Natural killer cell treated with Interleukin-12 subunit alpha and Interleukin-12 subunit beta and Interleukin-15 and Interleukin-18, amount 100 ng/mL, for 72 hours (primary cell): ENCODE results near the gene ZSCAN5C. TPM values are rescaled to one million over a fixed set of nuclear protein-coding genes. Genes with fewer than 3 reads are reported as not detected.
A peak's percentile ranks its signal among the peaks of the same experiment; 100 is the strongest.

Source experiments
- ATAC-seq, 2 donors: fragments of 150-1000 bp; cut with Tn5 transposase in 1 of 2; sonication (Bioruptor Pico), chemical (Tn5 transposase) in 1 of 2; 2 replicates each; pipeline ENCODE4 v1.10.0; 2021
- DNase-seq: peaks from one replicate; pipeline ENCODE4 v3.0.0; 2022; ENCODE audit warnings: low spot score
- H3K27ac Mint-ChIP-seq, 2 donors: 1 replicate in 1 of 2; 2 replicates in 1 of 2; pipeline ENCODE4 v1.8.0; 2022; ENCODE audit warnings: mixed read lengths in 2 of 2, mild to moderate bottlenecking in 1 of 2, moderate library complexity in 1 of 2
- H3K27me3 Mint-ChIP-seq, 2 donors: 1 replicate in 1 of 2; 2 replicates in 1 of 2; pipeline ENCODE4 v1.8.0; 2022; ENCODE audit warnings: mixed read lengths in 2 of 2
- H3K36me3 Mint-ChIP-seq: one replicate; pipeline ENCODE4 v1.8.0; 2022; ENCODE audit warnings: mixed read lengths
- H3K4me1 Mint-ChIP-seq, 2 donors: 1 replicate in 1 of 2; 2 replicates in 1 of 2; pipeline ENCODE4 v1.8.0; 2022; ENCODE audit warnings: low read depth in 2 of 2, mixed read lengths in 2 of 2, mild to moderate bottlenecking in 1 of 2
- H3K4me3 Mint-ChIP-seq: one replicate; pipeline ENCODE4 v1.8.0; 2022; ENCODE audit warnings: mixed read lengths
- H3K9me3 Mint-ChIP-seq: 2 replicates; pipeline ENCODE4 v1.8.0; 2022; ENCODE audit warnings: mixed read lengths
- total RNA-seq, 2 donors: library from RNA; stranded (reverse); gene quantifications; one replicate each; pipeline ENCODE4 v1.2.3, GENCODE V29; 2022

ZSCAN5C gene
- total RNA-seq = not detected

GRCh38 chr19:56201973-56202372 is at the start of gene ZSCAN5C:
ZSCAN5C (plus strand) TSS chr19:56202273; CDS start chr19:56205914, 3,641 bp downstream.
- Mint-ChIP-seq H3K4me3 (no peak within 1 kb of the TSS), H3K27me3 (peaks cover 7 to 17% of the 10 kb centered on the region in 2 donors), H3K36me3 (no peaks in the 10 kb centered on the region), H3K4me1 (no peaks in the 10 kb centered on the region), H3K27ac (no peak within 1 kb of the TSS), H3K9me3 (no peaks in the 10 kb centered on the region)
- DNase-seq = no peak
- no peak for ATAC-seq

- Mint-ChIP-seq H3K36me3 (no peaks in the 10 kb centered on the region), H3K27ac (no peak overlapping the region)
- ATAC-seq = no peak
These were observed 49.4 kb upstream of the ZSCAN5C start for GRCh38 chr19:56152644-56153043.

DNA sequence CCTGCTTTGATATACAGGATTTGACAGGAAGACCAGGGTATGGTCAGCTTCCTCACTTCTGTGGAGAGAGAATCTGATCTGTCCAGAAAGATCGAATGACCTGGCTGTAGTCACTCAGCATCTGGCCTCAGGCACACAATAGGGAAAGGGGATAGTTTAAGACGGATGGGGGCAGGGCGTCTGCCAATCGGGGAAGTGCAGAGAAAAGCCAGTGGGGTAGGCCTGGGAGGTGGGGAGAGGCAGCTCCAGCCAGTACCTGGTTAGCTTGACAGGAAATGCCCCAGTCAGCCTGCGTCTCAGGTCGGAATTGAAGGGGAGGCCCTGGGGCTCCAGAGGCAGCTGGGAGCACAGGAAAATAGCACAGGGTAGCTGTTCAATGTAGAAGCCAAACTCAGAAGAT is 48.6 kb upstream of the ZSCAN5C start:
- Mint-ChIP-seq H3K27me3 (no peaks in the 10 kb centered on the region), H3K36me3 (no peaks in the 10 kb centered on the region), H3K27ac (no peak overlapping the region), H3K4me3 (no peak overlapping the region), H3K9me3 (no peaks in the 10 kb centered on the region), H3K4me1 (peaks cover 7 to 14% of the 10 kb centered on the region in 2 donors)
- ATAC-seq = no peak
- no peak for DNase-seq

More at GRCh38 chr19:56152644-56153043, 49.4 kb upstream of the ZSCAN5C start:
- H3K4me1 Mint-ChIP-seq = peaks cover 7 to 14% of the 10 kb centered on the region in 2 donors
- H3K9me3 Mint-ChIP-seq = no peaks in the 10 kb centered on the region
- H3K27me3 Mint-ChIP-seq = no peaks in the 10 kb centered on the region
- H3K4me3 Mint-ChIP-seq = no peak overlapping the region
- no peak for DNase-seq

DNA sequence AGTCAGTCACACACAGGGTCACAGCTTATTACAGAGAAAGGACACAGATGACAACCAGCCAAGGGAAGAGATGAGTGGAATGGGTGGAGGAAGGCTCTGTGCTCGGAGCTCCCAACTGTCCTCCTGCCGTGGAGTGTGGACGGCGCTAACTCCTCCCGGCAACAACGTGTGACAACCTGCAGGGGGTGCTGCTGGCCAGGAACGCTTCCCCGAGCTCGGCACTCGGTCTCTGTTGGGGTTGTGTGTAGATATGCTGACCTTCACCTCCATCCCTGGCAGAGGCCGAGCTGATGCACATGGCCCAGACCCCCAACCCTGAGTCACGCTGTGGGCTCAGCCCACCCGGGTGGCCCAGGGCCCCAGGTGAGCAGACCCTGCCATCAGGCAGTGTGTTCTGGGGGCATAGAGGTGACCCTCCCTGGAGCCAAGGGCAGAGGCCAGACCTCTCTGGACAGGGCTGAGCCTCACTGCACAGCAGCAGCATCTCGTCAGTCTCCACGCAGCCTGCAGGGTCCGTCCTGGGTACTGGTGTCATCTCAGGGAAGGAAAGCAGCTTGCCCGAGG is 46.9 kb upstream of the ZSCAN5C start:
- Mint-ChIP-seq H3K27me3 (no peaks in the 10 kb centered on the region), H3K4me3 (no peak overlapping the region), H3K27ac (no peak overlapping the region), H3K36me3 (peaks cover 9% of the 10 kb centered on the region), H3K4me1 (peaks cover 6 to 12% of the 10 kb centered on the region in 2 donors), H3K9me3 (no peaks in the 10 kb centered on the region)
- peak; percentile 4 to 22 for ATAC-seq
- no peak for DNase-seq

GRCh38 chr19:56156768-56157167 is 45.3 kb upstream of the ZSCAN5C start:
- H3K9me3 Mint-ChIP-seq = no peaks in the 10 kb centered on the region
- H3K4me1 Mint-ChIP-seq = peaks cover 4 to 9% of the 10 kb centered on the region in 2 donors
- peaks cover 9% of the 10 kb centered on the region for H3K36me3 Mint-ChIP-seq
- H3K27me3 Mint-ChIP-seq = no peaks in the 10 kb centered on the region
- H3K27ac Mint-ChIP-seq = no peak overlapping the region
- DNase-seq = no peak
- no peak overlapping the region for H3K4me3 Mint-ChIP-seq
- ATAC-seq = no peak

- Mint-ChIP-seq H3K36me3 (peaks cover 9% of the 10 kb centered on the region), H3K4me1 (peaks cover 7% of the 10 kb centered on the region in 2 donors), H3K9me3 (no peaks in the 10 kb centered on the region), H3K27me3 (no peaks in the 10 kb centered on the region), H3K4me3 (no peak overlapping the region), H3K27ac (no peak overlapping the region)
- ATAC-seq = no peak
- no peak for DNase-seq
These were observed 43.8 kb upstream of the ZSCAN5C start for GRCh38 chr19:56158170-56158757.

DNA sequence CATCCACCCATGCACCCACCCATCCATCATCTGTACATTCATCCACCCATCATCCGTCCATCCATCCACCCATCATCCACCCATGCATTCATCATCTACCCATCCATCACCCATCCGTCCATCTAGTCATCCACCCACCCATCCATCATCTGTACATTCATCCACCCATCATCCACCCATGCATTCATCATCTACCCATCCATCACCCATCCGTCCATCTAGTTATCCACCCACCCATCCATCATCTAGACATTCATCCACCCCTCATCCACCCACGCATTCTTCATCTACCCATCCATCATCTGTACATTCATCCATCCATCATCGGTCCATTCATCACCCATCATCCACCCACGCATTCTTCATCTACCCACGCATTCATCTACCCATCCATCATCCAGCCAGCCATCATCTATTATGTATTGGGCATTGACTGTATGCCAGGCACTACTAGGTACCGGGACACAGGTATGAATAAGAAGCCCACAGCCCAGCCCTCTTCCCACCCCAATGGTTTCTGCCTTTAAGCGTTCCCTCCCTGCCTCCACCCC is 43.0 kb upstream of the ZSCAN5C start:
- Mint-ChIP-seq H3K4me1 (peaks cover 0 to 4% of the 10 kb centered on the region in 2 donors), H3K27ac (no peak overlapping the region), H3K36me3 (peaks cover 9% of the 10 kb centered on the region), H3K4me3 (no peak overlapping the region), H3K27me3 (no peaks in the 10 kb centered on the region), H3K9me3 (no peaks in the 10 kb centered on the region)
- ATAC-seq (no peak), DNase-seq (no peak)

DNA sequence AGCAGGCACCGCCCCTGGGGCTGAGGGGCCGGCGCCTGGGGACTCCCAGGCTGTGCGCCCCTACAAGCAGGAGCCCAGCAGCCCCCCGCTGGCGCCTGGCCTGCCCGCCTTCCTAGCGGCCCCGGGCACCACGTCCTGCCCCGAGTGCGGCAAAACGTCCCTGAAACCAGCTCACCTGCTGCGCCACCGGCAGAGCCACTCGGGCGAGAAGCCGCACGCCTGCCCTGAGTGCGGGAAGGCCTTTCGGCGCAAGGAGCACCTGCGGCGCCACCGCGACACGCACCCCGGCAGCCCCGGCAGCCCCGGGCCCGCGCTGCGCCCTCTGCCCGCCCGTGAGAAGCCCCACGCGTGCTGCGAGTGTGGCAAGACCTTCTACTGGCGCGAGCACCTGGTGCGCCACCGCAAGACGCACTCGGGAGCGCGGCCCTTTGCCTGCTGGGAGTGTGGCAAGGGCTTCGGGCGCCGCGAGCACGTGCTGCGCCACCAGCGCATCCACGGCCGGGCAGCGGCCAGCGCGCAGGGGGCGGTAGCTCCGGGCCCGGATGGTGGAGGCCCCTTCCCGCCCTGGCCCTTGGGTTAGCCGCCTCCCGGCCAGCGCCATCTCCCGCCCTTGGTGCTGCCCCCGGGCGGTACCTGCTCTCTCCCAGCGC is 42.3 kb upstream of the ZSCAN5C start:
- Mint-ChIP-seq H3K4me1 (peaks cover 0 to 4% of the 10 kb centered on the region in 2 donors), H3K27ac (no peak overlapping the region), H3K36me3 (peaks cover 9% of the 10 kb centered on the region), H3K9me3 (no peaks in the 10 kb centered on the region), H3K27me3 (peaks cover 0 to 2% of the 10 kb centered on the region in 2 donors), H3K4me3 (no peak overlapping the region)
- ATAC-seq = peak in 1 of 2 donors; percentile 11
- no peak for DNase-seq

GRCh38 chr19:56161534-56161933 is 40.5 kb upstream of the ZSCAN5C start:
- H3K27ac Mint-ChIP-seq = no peak overlapping the region
- ATAC-seq = no peak
- peaks cover 9% of the 10 kb centered on the region for H3K36me3 Mint-ChIP-seq
- H3K4me3 Mint-ChIP-seq = no peak overlapping the region
- peaks cover 0 to 4% of the 10 kb centered on the region in 2 donors for H3K4me1 Mint-ChIP-seq
- DNase-seq = no peak
- peaks cover 3 to 7% of the 10 kb centered on the region in 2 donors for H3K27me3 Mint-ChIP-seq
- no peaks in the 10 kb centered on the region for H3K9me3 Mint-ChIP-seq

- Mint-ChIP-seq H3K27ac (no peak overlapping the region), H3K4me1 (peaks cover 0 to 4% of the 10 kb centered on the region in 2 donors), H3K36me3 (peaks cover 9% of the 10 kb centered on the region), H3K27me3 (peaks cover 3 to 7% of the 10 kb centered on the region in 2 donors), H3K4me3 (no peak overlapping the region), H3K9me3 (no peaks in the 10 kb centered on the region)
- DNase-seq = no peak
- ATAC-seq = peak in 1 of 2 donors; percentile 52
These were observed 39.8 kb upstream of the ZSCAN5C start for GRCh38 chr19:56162258-56162657.

DNA sequence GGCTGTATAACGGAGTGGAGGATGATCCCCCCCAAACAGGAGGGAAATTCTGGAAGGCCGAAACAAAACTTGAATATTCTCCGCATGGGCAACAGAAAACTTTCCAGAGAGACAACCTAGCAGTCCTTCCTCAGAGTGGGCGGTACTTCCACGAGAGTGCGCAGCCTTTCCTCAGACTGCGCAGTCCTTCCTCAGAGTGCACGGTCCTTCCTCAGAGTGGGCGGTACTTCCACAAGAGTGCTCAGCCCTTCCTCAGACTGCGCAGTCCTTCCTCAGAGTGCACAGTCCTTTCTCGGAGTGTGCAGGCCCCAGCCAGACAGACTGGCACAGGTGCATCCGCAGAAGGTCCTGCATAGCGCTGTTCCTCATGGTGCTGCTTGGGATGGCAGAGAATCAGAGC is 39.0 kb upstream of the ZSCAN5C start:
- H3K27me3 Mint-ChIP-seq = peaks cover 3 to 7% of the 10 kb centered on the region in 2 donors
- H3K4me3 Mint-ChIP-seq = no peak overlapping the region
- no peak for ATAC-seq
- H3K4me1 Mint-ChIP-seq = peaks cover 0 to 4% of the 10 kb centered on the region in 2 donors
- no peak overlapping the region for H3K27ac Mint-ChIP-seq
- no peak for DNase-seq
- H3K9me3 Mint-ChIP-seq = no peaks in the 10 kb centered on the region
- peaks cover 9% of the 10 kb centered on the region for H3K36me3 Mint-ChIP-seq

GRCh38 chr19:56167064-56167578 is 35.0 kb upstream of the ZSCAN5C start:
- Mint-ChIP-seq H3K27me3 (peaks cover 3 to 7% of the 10 kb centered on the region in 2 donors), H3K4me3 (no peak overlapping the region), H3K27ac (no peak overlapping the region), H3K9me3 (no peaks in the 10 kb centered on the region), H3K36me3 (no peaks in the 10 kb centered on the region), H3K4me1 (peaks cover 4 to 6% of the 10 kb centered on the region in 2 donors)
- DNase-seq = no peak
- ATAC-seq = no peak

GRCh38 chr19:56170261-56170660 is 31.8 kb upstream of the ZSCAN5C start:
- no peaks in the 10 kb centered on the region for H3K36me3 Mint-ChIP-seq

DNA sequence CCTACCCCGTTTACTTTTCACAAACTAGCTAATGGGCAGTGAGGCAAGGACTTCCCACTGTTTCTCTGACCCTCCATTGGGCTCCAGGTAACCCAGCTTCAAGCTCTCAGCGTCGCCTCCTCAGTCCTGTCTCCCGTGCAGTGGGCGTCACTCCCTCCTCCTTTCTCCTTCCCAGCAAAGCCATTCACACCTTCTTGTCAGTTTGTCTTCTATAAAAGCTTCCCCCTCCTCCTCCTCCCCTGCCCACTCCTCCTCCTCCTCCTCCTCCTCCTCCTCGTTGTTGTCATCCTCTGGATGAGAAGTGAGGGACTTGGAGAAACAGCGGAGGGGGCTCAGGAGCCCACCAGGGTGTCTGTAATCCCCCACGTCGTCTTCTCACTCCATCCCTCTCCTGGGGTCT is 28.0 kb upstream of the ZSCAN5C start:
- no peak for ATAC-seq
- Mint-ChIP-seq H3K27me3 (peaks cover 0 to 5% of the 10 kb centered on the region in 2 donors), H3K36me3 (no peaks in the 10 kb centered on the region), H3K4me1 (peaks cover 4% of the 10 kb centered on the region in 2 donors), H3K27ac (no peak overlapping the region), H3K9me3 (no peaks in the 10 kb centered on the region), H3K4me3 (no peak overlapping the region)
- no peak for DNase-seq

More at GRCh38 chr19:56170261-56170660, 31.8 kb upstream of the ZSCAN5C start:
- peaks cover 4% of the 10 kb centered on the region in 2 donors for H3K4me1 Mint-ChIP-seq
- H3K9me3 Mint-ChIP-seq = no peaks in the 10 kb centered on the region
- no peak for DNase-seq
- H3K27ac Mint-ChIP-seq = no peak overlapping the region
- peaks cover 0 to 3% of the 10 kb centered on the region in 2 donors for H3K27me3 Mint-ChIP-seq
- ATAC-seq = no peak
- H3K4me3 Mint-ChIP-seq = no peak overlapping the region
